H1 (cell line): ENCODE results near the gene ARHGAP10. TPM values are rescaled to one million over a fixed set of nuclear protein-coding genes. Genes with fewer than 3 reads are reported as not detected.

Experiments used
- ASH2L ChIP-seq: fragments of 200-600, 300-600 bp; sonication (generic); IDR thresholded peaks from one replicate; pipeline ENCODE4 v1.7.1; 2017; ENCODE audit warnings: low read length
- CHD7 ChIP-seq: fragments of 300-600 bp; sonication (generic); IDR thresholded peaks from 2 replicates; pipeline ENCODE4 v1.7.1; 2012; ENCODE audit warnings: low read length, moderate library complexity, mild to moderate bottlenecking, inconsistent platforms; ENCODE audit not compliant: insufficient replicate concordance
- GTF2F1 ChIP-seq: IDR thresholded peaks from 2 replicates; pipeline ENCODE4 v1.6.1; 2012; ENCODE audit warnings: low read depth, low read length, improper control_type of control experiment, borderline replicate concordance
- KDM4A ChIP-seq: IDR thresholded peaks from one replicate; pipeline ENCODE4 v1.7.1; 2012; ENCODE audit warnings: low read depth, mild to moderate bottlenecking, moderate library complexity, low read length, inconsistent platforms; ENCODE audit not compliant: severe bottlenecking
- KDM5A ChIP-seq: fragments of 200-600 bp; IDR thresholded peaks from 2 replicates; pipeline ENCODE4 v1.7.1; 2012; ENCODE audit warnings: mild to moderate bottlenecking, low read length, inconsistent platforms, mixed read lengths
- RAD21 ChIP-seq, 2 experiments: IDR thresholded peaks in 1 of 2; conservative IDR thresholded peaks in 1 of 2; 2 replicates each; pipeline ENCODE4 v1.6.1; 2011; ENCODE audit warnings: low read depth in 2 of 2, low read length in 2 of 2, improper control_type of control experiment in 1 of 2, inconsistent platforms in 1 of 2, mild to moderate bottlenecking in 1 of 2, moderate library complexity in 1 of 2
- YY1 ChIP-seq: IDR thresholded peaks from 2 replicates; pipeline ENCODE4 v1.6.1; 2011; ENCODE audit warnings: low read depth, mild to moderate bottlenecking, low read length
- ZNF274 ChIP-seq: IDR thresholded peaks from 2 replicates; pipeline ENCODE4 v1.7.0; 2012; ENCODE audit warnings: low read length, borderline replicate concordance; ENCODE audit errors: extremely low read depth
- polyA plus RNA-seq, 7 experiments: library from polyadenylated mRNA; depleted of rRNA in 3 of 7; stranded (reverse) in 5 of 7; unstranded in 2 of 7; fragments of >200 nt in 5 of 7; fragments of 200-250 nt in 2 of 7; gene quantifications; 1 replicate in 5 of 7; 2 replicates in 1 of 7; 4 replicates in 1 of 7; pipeline versions ENCODE4 v1.2.1 to v1.2.3, GENCODE V29; 2011 to 2013; ENCODE audit warnings: missing spikeins in 2 of 7, mixed read lengths in 2 of 7
- total RNA-seq: library from RNA; stranded (reverse); fragmentation: NEBNext Ultra II Directional; extraction: Animal tissue kit (Norgen Biotek cat#: 25700); gene quantifications from 2 replicates; pipeline ENCODE4 v1.2.1, GENCODE V29; 2021
- TF ChIP-seq, protein P1 (sequence below): IDR thresholded peaks from 2 replicates; pipeline ENCODE4 v1.6.1; 2011; ENCODE audit warnings: low read length, improper control_type of control experiment

The ARHGAP10 gene
- total and polyA plus RNA-seq, 2 of the 8 experiments (the other 6 are each of a cell fraction or from before 2014, with no cell fraction given) = 3.7 to 6.1 TPM

- TF ChIP-seq GTF2F1 (no peak), ASH2L (no peak), RAD21 (IDR thresholded peaks at IDR 0.05 in 1 of 2, conservative IDR thresholded peaks at IDR 0.05 in 1 of 2; ENCODE audit: low read depth in 2 of 2, low read length in 2 of 2) (no peak), YY1 (no peak), CHD7 (no peak), KDM4A (no peak), ZNF274 (no peak), KDM5A (no peak)
- TF ChIP-seq, protein P1, sequence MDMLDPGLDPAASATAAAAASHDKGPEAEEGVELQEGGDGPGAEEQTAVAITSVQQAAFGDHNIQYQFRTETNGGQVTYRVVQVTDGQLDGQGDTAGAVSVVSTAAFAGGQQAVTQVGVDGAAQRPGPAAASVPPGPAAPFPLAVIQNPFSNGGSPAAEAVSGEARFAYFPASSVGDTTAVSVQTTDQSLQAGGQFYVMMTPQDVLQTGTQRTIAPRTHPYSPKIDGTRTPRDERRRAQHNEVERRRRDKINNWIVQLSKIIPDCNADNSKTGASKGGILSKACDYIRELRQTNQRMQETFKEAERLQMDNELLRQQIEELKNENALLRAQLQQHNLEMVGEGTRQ = no peak
These were observed 68.2 kb downstream of the ARHGAP10 start (continued) for GRCh38 chr4:147799986-147800555.
